ENCODE results near the gene ROGDI. TPM values are rescaled to one million over a fixed set of nuclear protein-coding genes. Genes with fewer than 3 reads are reported as not detected.
A peak's percentile ranks its signal among the peaks of the same experiment; 100 is the strongest.

ROGDI gene
- total and polyA plus RNA-seq, 9 donors = 8.5 to 17.0 (median 14.7) TPM

GRCh38 chr16:4754865-4755264 is 47.6 kb downstream of the ROGDI start:
- Histone ChIP-seq H3K4me1 (ENCODE audit: control insufficient read depth, insufficient read depth, low read length) (no peaks in the 10 kb centered on the region), H3K36me3 (ENCODE audit: control insufficient read depth, insufficient read depth, low read length) (peaks cover 80% of the 10 kb centered on the region), H3K9me3 (replicated peaks; ENCODE audit: control insufficient read depth, low read depth, low read length) (no peaks in the 10 kb centered on the region), H3K4me3 (ENCODE audit: low read length) (no peak overlapping the region), H3K27ac (ENCODE audit: low read length) (no peak overlapping the region), H3K27me3 (ENCODE audit: control insufficient read depth, insufficient read depth, low read length) (no peaks in the 10 kb centered on the region)
- DNase-seq = no peak
- 100% methylated on average over 4 of the region's 4 CpGs for WGBS (ENCODE audit: insufficient coverage)

- Histone ChIP-seq H3K4me3 (ENCODE audit: low read length) (no peak overlapping the region), H3K4me1 (ENCODE audit: control insufficient read depth, insufficient read depth, low read length) (no peaks in the 10 kb centered on the region), H3K27ac (ENCODE audit: low read length) (no peak overlapping the region), H3K9me3 (replicated peaks; ENCODE audit: control insufficient read depth, low read depth, low read length) (no peaks in the 10 kb centered on the region), H3K36me3 (ENCODE audit: control insufficient read depth, insufficient read depth, low read length) (peaks cover 78% of the 10 kb centered on the region), H3K27me3 (ENCODE audit: control insufficient read depth, insufficient read depth, low read length) (no peaks in the 10 kb centered on the region)
- no peak for DNase-seq
- 88% methylated on average over 10 of the region's 11 CpGs for WGBS (ENCODE audit: insufficient coverage)
Measured at GRCh38 chr16:4753227-4753626, 49.2 kb downstream of the ROGDI start.

- no peaks in the 10 kb centered on the region for H3K4me1 ChIP-seq (ENCODE audit: control insufficient read depth, insufficient read depth, low read length)
- no peaks in the 10 kb centered on the region for H3K27me3 ChIP-seq (ENCODE audit: control insufficient read depth, insufficient read depth, low read length)
- H3K9me3 ChIP-seq (replicated peaks; ENCODE audit: control insufficient read depth, low read depth, low read length) = no peaks in the 10 kb centered on the region
- H3K4me3 ChIP-seq (ENCODE audit: low read length) = no peak overlapping the region
- WGBS (ENCODE audit: insufficient coverage) = 94% methylated on average over 44 of the region's 44 CpGs
- DNase-seq = no peak
- peaks cover 77% of the 10 kb centered on the region for H3K36me3 ChIP-seq (ENCODE audit: control insufficient read depth, insufficient read depth, low read length)
- no peak overlapping the region for H3K27ac ChIP-seq (ENCODE audit: low read length)
Measured at GRCh38 chr16:4752351-4753100, 49.9 kb downstream of the ROGDI start.

GRCh38 chr16:4750896-4751295 is 51.5 kb downstream of the ROGDI start:
- no peaks in the 10 kb centered on the region for H3K27me3 ChIP-seq (ENCODE audit: control insufficient read depth, insufficient read depth, low read length)
- 87% methylated on average over 8 of the region's 8 CpGs for WGBS (ENCODE audit: insufficient coverage)
- H3K4me3 ChIP-seq (ENCODE audit: low read length) = no peak overlapping the region
- H3K27ac ChIP-seq (ENCODE audit: low read length) = no peak overlapping the region
- no peaks in the 10 kb centered on the region for H3K9me3 ChIP-seq (replicated peaks; ENCODE audit: control insufficient read depth, low read depth, low read length)
- H3K36me3 ChIP-seq (ENCODE audit: control insufficient read depth, insufficient read depth, low read length) = peaks cover 64% of the 10 kb centered on the region
- DNase-seq = no peak
- H3K4me1 ChIP-seq (ENCODE audit: control insufficient read depth, insufficient read depth, low read length) = peaks cover 10% of the 10 kb centered on the region

GRCh38 chr16:4749700-4750257 is 52.7 kb downstream of the ROGDI start:
- Histone ChIP-seq H3K9me3 (replicated peaks; ENCODE audit: control insufficient read depth, low read depth, low read length) (no peaks in the 10 kb centered on the region), H3K27ac (ENCODE audit: low read length) (no peak overlapping the region), H3K4me3 (ENCODE audit: low read length) (no peak overlapping the region), H3K27me3 (ENCODE audit: control insufficient read depth, insufficient read depth, low read length) (no peaks in the 10 kb centered on the region), H3K36me3 (ENCODE audit: control insufficient read depth, insufficient read depth, low read length) (peaks cover 54% of the 10 kb centered on the region), H3K4me1 (ENCODE audit: control insufficient read depth, insufficient read depth, low read length) (peaks cover 10% of the 10 kb centered on the region)
- WGBS (ENCODE audit: insufficient coverage) = 90% methylated on average over 3 of the region's 10 CpGs
- no peak for DNase-seq

GRCh38 chr16:4748682-4749411 is 53.6 kb downstream of the ROGDI start:
- no peak for DNase-seq
- H3K4me1 ChIP-seq (ENCODE audit: control insufficient read depth, insufficient read depth, low read length) = peaks cover 10% of the 10 kb centered on the region
- WGBS (ENCODE audit: insufficient coverage) = 76% methylated on average over 9 of the region's 16 CpGs

GRCh38 chr16:4747906-4748681 is 54.3 kb downstream of the ROGDI start:
- Histone ChIP-seq H3K36me3 (ENCODE audit: control insufficient read depth, insufficient read depth, low read length) (peaks cover 40% of the 10 kb centered on the region), H3K27ac (ENCODE audit: low read length) (no peak overlapping the region), H3K27me3 (ENCODE audit: control insufficient read depth, insufficient read depth, low read length) (no peaks in the 10 kb centered on the region), H3K4me3 (ENCODE audit: low read length) (no peak overlapping the region), H3K4me1 (ENCODE audit: control insufficient read depth, insufficient read depth, low read length) (peaks cover 12% of the 10 kb centered on the region), H3K9me3 (replicated peaks; ENCODE audit: control insufficient read depth, low read depth, low read length) (no peaks in the 10 kb centered on the region)
- 69% methylated on average over 6 of the region's 14 CpGs for WGBS (ENCODE audit: insufficient coverage)
- no peak for DNase-seq

More at GRCh38 chr16:4748682-4749411, 53.6 kb downstream of the ROGDI start:
- H3K36me3 ChIP-seq (ENCODE audit: control insufficient read depth, insufficient read depth, low read length) = peaks cover 47% of the 10 kb centered on the region
- H3K9me3 ChIP-seq (replicated peaks; ENCODE audit: control insufficient read depth, low read depth, low read length) = no peaks in the 10 kb centered on the region
- no peaks in the 10 kb centered on the region for H3K27me3 ChIP-seq (ENCODE audit: control insufficient read depth, insufficient read depth, low read length)
- H3K27ac ChIP-seq (ENCODE audit: low read length) = no peak overlapping the region
- no peak overlapping the region for H3K4me3 ChIP-seq (ENCODE audit: low read length)

- H3K27me3 ChIP-seq (ENCODE audit: control insufficient read depth, insufficient read depth, low read length) = no peaks in the 10 kb centered on the region
- DNase-seq = peak; percentile 35
- peaks cover 16% of the 10 kb centered on the region for H3K4me1 ChIP-seq (ENCODE audit: control insufficient read depth, insufficient read depth, low read length)
- no peak overlapping the region for H3K27ac ChIP-seq (ENCODE audit: low read length)
- no peaks in the 10 kb centered on the region for H3K9me3 ChIP-seq (replicated peaks; ENCODE audit: control insufficient read depth, low read depth, low read length)
- no peak overlapping the region for H3K4me3 ChIP-seq (ENCODE audit: low read length)
- H3K36me3 ChIP-seq (ENCODE audit: control insufficient read depth, insufficient read depth, low read length) = peaks cover 30% of the 10 kb centered on the region
- WGBS (ENCODE audit: insufficient coverage) = 45% methylated on average over 14 of the region's 15 CpGs
Measured at GRCh38 chr16:4746991-4747574, 55.4 kb downstream of the ROGDI start.
